ENCODE data around the gene TLE7.

The TLE7 gene

GRCh38 chr16:71473891-71474290 lies 32.0 kb upstream of the TLE7 start:
- H3K27ac ChIP-seq (ENCODE audit: low read depth, low read length) = no peak overlapping the region
- H3K9ac ChIP-seq (ENCODE audit: low read depth in 1 of 2, low read length in 2 of 2) = no peak overlapping the region
- no peak overlapping the region for H3K4me3 ChIP-seq (ENCODE audit: low read depth in 1 of 2, low read length in 2 of 2)
- H3K27me3 ChIP-seq (ENCODE audit: control insufficient read depth in 1 of 2, insufficient read depth in 2 of 2, low read length in 2 of 2) = no peaks in the 10 kb centered on the region
- no peaks in the 10 kb centered on the region for H3K4me1 ChIP-seq (ENCODE audit: control insufficient read depth in 1 of 2, insufficient read depth in 2 of 2, low read length in 2 of 2)
- peaks cover 3 to 16% of the 10 kb centered on the region in 2 donors for H3K36me3 ChIP-seq (ENCODE audit: control insufficient read depth in 1 of 2, insufficient read depth in 2 of 2, low read length in 2 of 2)
- no peaks in the 10 kb centered on the region for H3K9me3 ChIP-seq (ENCODE audit: control insufficient read depth in 1 of 2, low read length in 2 of 2)

GRCh38 chr16:71472931-71473330 lies 31.1 kb upstream of the TLE7 start:
- H3K9me3 ChIP-seq (ENCODE audit: control insufficient read depth in 1 of 2, low read length in 2 of 2) = no peaks in the 10 kb centered on the region
- H3K27ac ChIP-seq (ENCODE audit: low read depth, low read length) = no peak overlapping the region
- no peak overlapping the region for H3K4me3 ChIP-seq (ENCODE audit: low read depth in 1 of 2, low read length in 2 of 2)
- H3K36me3 ChIP-seq (ENCODE audit: control insufficient read depth in 1 of 2, insufficient read depth in 2 of 2, low read length in 2 of 2) = peaks cover 3 to 12% of the 10 kb centered on the region in 2 donors
- H3K27me3 ChIP-seq (ENCODE audit: control insufficient read depth in 1 of 2, insufficient read depth in 2 of 2, low read length in 2 of 2) = no peaks in the 10 kb centered on the region
- H3K9ac ChIP-seq (ENCODE audit: low read depth in 1 of 2, low read length in 2 of 2) = no peak overlapping the region
- H3K4me1 ChIP-seq (ENCODE audit: control insufficient read depth in 1 of 2, insufficient read depth in 2 of 2, low read length in 2 of 2) = no peaks in the 10 kb centered on the region

DNA sequence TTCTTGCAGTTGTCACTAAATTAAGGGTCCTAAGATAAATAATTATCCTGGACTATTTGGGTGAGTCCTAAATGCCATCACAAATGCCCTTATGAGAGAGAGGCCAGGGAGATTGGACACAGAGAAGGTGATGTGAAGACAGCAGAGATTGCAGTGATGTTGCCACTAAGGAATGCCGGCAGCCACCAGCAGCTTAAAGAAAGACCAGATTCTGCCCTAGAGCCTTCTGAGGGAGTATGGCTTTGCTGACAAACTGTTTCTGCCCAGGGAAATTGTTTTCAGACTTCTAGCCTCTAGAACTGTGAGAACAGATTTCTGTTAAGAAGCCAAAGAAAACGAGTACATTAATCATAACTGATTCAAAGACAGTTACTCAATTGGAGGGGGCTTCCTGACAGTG lies 30.2 kb upstream of the TLE7 start:
- H3K4me3 ChIP-seq (ENCODE audit: low read depth in 1 of 2, low read length in 2 of 2) = no peak overlapping the region
- H3K9ac ChIP-seq (ENCODE audit: low read depth in 1 of 2, low read length in 2 of 2) = no peak overlapping the region
- no peak overlapping the region for H3K27ac ChIP-seq (ENCODE audit: low read depth, low read length)
- H3K27me3 ChIP-seq (ENCODE audit: control insufficient read depth in 1 of 2, insufficient read depth in 2 of 2, low read length in 2 of 2) = no peaks in the 10 kb centered on the region
- H3K36me3 ChIP-seq (ENCODE audit: control insufficient read depth in 1 of 2, insufficient read depth in 2 of 2, low read length in 2 of 2) = peaks cover 3 to 4% of the 10 kb centered on the region in 2 donors
- no peaks in the 10 kb centered on the region for H3K9me3 ChIP-seq (ENCODE audit: control insufficient read depth in 1 of 2, low read length in 2 of 2)
- H3K4me1 ChIP-seq (ENCODE audit: control insufficient read depth in 1 of 2, insufficient read depth in 2 of 2, low read length in 2 of 2) = no peaks in the 10 kb centered on the region

- Histone ChIP-seq H3K4me1 (ENCODE audit: control insufficient read depth in 1 of 2, insufficient read depth in 2 of 2, low read length in 2 of 2) (peaks cover 0 to under 1% of the 10 kb centered on the region in 2 donors), H3K36me3 (ENCODE audit: control insufficient read depth in 1 of 2, insufficient read depth in 2 of 2, low read length in 2 of 2) (no peaks in the 10 kb centered on the region), H3K9me3 (ENCODE audit: control insufficient read depth in 1 of 2, low read length in 2 of 2) (no peaks in the 10 kb centered on the region), H3K27ac (ENCODE audit: low read depth, low read length) (no peak overlapping the region), H3K9ac (ENCODE audit: low read depth in 1 of 2, low read length in 2 of 2) (no peak overlapping the region), H3K27me3 (ENCODE audit: control insufficient read depth in 1 of 2, insufficient read depth in 2 of 2, low read length in 2 of 2) (no peaks in the 10 kb centered on the region), H3K4me3 (ENCODE audit: low read depth in 1 of 2, low read length in 2 of 2) (no peak overlapping the region)
These were observed 26.0 kb upstream of the TLE7 start for GRCh38 chr16:71467810-71468209.

DNA sequence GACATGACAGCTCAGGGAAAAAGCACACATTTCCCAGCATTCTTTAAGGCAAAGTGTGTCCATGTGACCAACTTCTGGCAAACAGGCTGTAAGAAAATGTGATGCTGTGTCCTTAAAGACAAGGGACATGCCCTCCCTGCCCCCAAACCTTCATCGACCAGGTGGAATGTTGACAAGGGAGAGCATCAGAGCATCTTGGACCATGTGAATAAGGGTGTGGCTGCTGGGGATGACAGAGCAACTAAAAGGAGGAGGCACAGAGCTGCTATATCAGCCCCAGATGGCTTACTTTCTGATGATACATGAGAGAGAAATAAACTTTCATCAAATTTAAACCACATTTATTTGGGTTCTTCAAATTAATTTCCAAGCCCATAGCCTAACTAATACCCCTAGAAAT lies 22.4 kb upstream of the TLE7 start:
- Histone ChIP-seq H3K9ac (ENCODE audit: low read depth in 1 of 2, low read length in 2 of 2) (no peak overlapping the region), H3K36me3 (ENCODE audit: control insufficient read depth in 1 of 2, insufficient read depth in 2 of 2, low read length in 2 of 2) (no peaks in the 10 kb centered on the region), H3K4me1 (ENCODE audit: control insufficient read depth in 1 of 2, insufficient read depth in 2 of 2, low read length in 2 of 2) (peaks cover 11 to 16% of the 10 kb centered on the region in 2 donors), H3K27me3 (ENCODE audit: control insufficient read depth in 1 of 2, insufficient read depth in 2 of 2, low read length in 2 of 2) (no peaks in the 10 kb centered on the region), H3K27ac (ENCODE audit: low read depth, low read length) (no peak overlapping the region), H3K9me3 (ENCODE audit: control insufficient read depth in 1 of 2, low read length in 2 of 2) (no peaks in the 10 kb centered on the region), H3K4me3 (ENCODE audit: low read depth in 1 of 2, low read length in 2 of 2) (no peak overlapping the region)

- H3K4me3 ChIP-seq (ENCODE audit: low read depth in 1 of 2, low read length in 2 of 2) = peak within 1 kb of the TSS; percentile 96 to 99
- H3K27ac ChIP-seq (ENCODE audit: low read depth, low read length) = peak within 1 kb of the TSS; percentile 43
- H3K27me3 ChIP-seq (ENCODE audit: control insufficient read depth in 1 of 2, insufficient read depth in 2 of 2, low read length in 2 of 2) = no peaks in the 10 kb centered on the region
- H3K9me3 ChIP-seq (ENCODE audit: control insufficient read depth in 1 of 2, low read length in 2 of 2) = no peaks in the 10 kb centered on the region
- peak within 1 kb of the TSS; percentile 87 to 98 for H3K9ac ChIP-seq (ENCODE audit: low read depth in 1 of 2, low read length in 2 of 2)
- H3K4me1 ChIP-seq (ENCODE audit: control insufficient read depth in 1 of 2, insufficient read depth in 2 of 2, low read length in 2 of 2) = peaks cover 11 to 16% of the 10 kb centered on the region in 2 donors
- H3K36me3 ChIP-seq (ENCODE audit: control insufficient read depth in 1 of 2, insufficient read depth in 2 of 2, low read length in 2 of 2) = no peaks in the 10 kb centered on the region
These were observed 20.1 kb upstream of the TLE7 start, which contains the start of gene ZNF23 for GRCh38 chr16:71461686-71462648. Gene ZNF23 (minus strand): TSS chr16:71462247. CDS start chr16:71456796, 5,451 bp downstream.

- peak overlapping the region in 1 of 2 donors; percentile 99 for H3K4me3 ChIP-seq (ENCODE audit: low read depth in 1 of 2, low read length in 2 of 2)
These were observed 19.1 kb upstream of the TLE7 start for GRCh38 chr16:71460941-71461340.

GRCh38 chr16:71460236-71460635 lies 18.4 kb upstream of the TLE7 start:
- peaks cover 0 to 1% of the 10 kb centered on the region in 2 donors for H3K9me3 ChIP-seq (ENCODE audit: control insufficient read depth in 1 of 2, low read length in 2 of 2)
- no peak overlapping the region for H3K27ac ChIP-seq (ENCODE audit: low read depth, low read length)
- peaks cover 9 to 16% of the 10 kb centered on the region in 2 donors for H3K36me3 ChIP-seq (ENCODE audit: control insufficient read depth in 1 of 2, insufficient read depth in 2 of 2, low read length in 2 of 2)
- no peak overlapping the region for H3K9ac ChIP-seq (ENCODE audit: low read depth in 1 of 2, low read length in 2 of 2)
- no peak overlapping the region for H3K4me3 ChIP-seq (ENCODE audit: low read depth in 1 of 2, low read length in 2 of 2)
- H3K4me1 ChIP-seq (ENCODE audit: control insufficient read depth in 1 of 2, insufficient read depth in 2 of 2, low read length in 2 of 2) = peaks cover 11 to 16% of the 10 kb centered on the region in 2 donors
- H3K27me3 ChIP-seq (ENCODE audit: control insufficient read depth in 1 of 2, insufficient read depth in 2 of 2, low read length in 2 of 2) = no peaks in the 10 kb centered on the region

More at GRCh38 chr16:71460941-71461340, 19.1 kb upstream of the TLE7 start:
- peaks cover 0 to 1% of the 10 kb centered on the region in 2 donors for H3K9me3 ChIP-seq (ENCODE audit: control insufficient read depth in 1 of 2, low read length in 2 of 2)
- H3K9ac ChIP-seq (ENCODE audit: low read depth in 1 of 2, low read length in 2 of 2) = no peak overlapping the region
- no peak overlapping the region for H3K27ac ChIP-seq (ENCODE audit: low read depth, low read length)
- peaks cover 4 to 9% of the 10 kb centered on the region in 2 donors for H3K36me3 ChIP-seq (ENCODE audit: control insufficient read depth in 1 of 2, insufficient read depth in 2 of 2, low read length in 2 of 2)
- H3K27me3 ChIP-seq (ENCODE audit: control insufficient read depth in 1 of 2, insufficient read depth in 2 of 2, low read length in 2 of 2) = no peaks in the 10 kb centered on the region
- peaks cover 11 to 16% of the 10 kb centered on the region in 2 donors for H3K4me1 ChIP-seq (ENCODE audit: control insufficient read depth in 1 of 2, insufficient read depth in 2 of 2, low read length in 2 of 2)

- Histone ChIP-seq H3K27ac (ENCODE audit: low read depth, low read length) (no peak overlapping the region), H3K27me3 (ENCODE audit: control insufficient read depth in 1 of 2, insufficient read depth in 2 of 2, low read length in 2 of 2) (no peaks in the 10 kb centered on the region), H3K36me3 (ENCODE audit: control insufficient read depth in 1 of 2, insufficient read depth in 2 of 2, low read length in 2 of 2) (peaks cover 9 to 23% of the 10 kb centered on the region in 2 donors), H3K4me1 (ENCODE audit: control insufficient read depth in 1 of 2, insufficient read depth in 2 of 2, low read length in 2 of 2) (peaks cover 11 to 16% of the 10 kb centered on the region in 2 donors), H3K9ac (ENCODE audit: low read depth in 1 of 2, low read length in 2 of 2) (no peak overlapping the region), H3K9me3 (ENCODE audit: control insufficient read depth in 1 of 2, low read length in 2 of 2) (peaks cover 0 to 2% of the 10 kb centered on the region in 2 donors), H3K4me3 (ENCODE audit: low read depth in 1 of 2, low read length in 2 of 2) (no peak overlapping the region)
These were observed 17.7 kb upstream of the TLE7 start for GRCh38 chr16:71459510-71459909.

GRCh38 chr16:71456801-71457200 lies 14.9 kb upstream of the TLE7 start:
- no peak overlapping the region for H3K27ac ChIP-seq (ENCODE audit: low read depth, low read length)
- peaks cover 29 to 49% of the 10 kb centered on the region in 2 donors for H3K36me3 ChIP-seq (ENCODE audit: control insufficient read depth in 1 of 2, insufficient read depth in 2 of 2, low read length in 2 of 2)
- H3K4me1 ChIP-seq (ENCODE audit: control insufficient read depth in 1 of 2, insufficient read depth in 2 of 2, low read length in 2 of 2) = peaks cover 5 to 11% of the 10 kb centered on the region in 2 donors
- no peak overlapping the region for H3K4me3 ChIP-seq (ENCODE audit: low read depth in 1 of 2, low read length in 2 of 2)
- peaks cover 8 to 16% of the 10 kb centered on the region in 2 donors for H3K9me3 ChIP-seq (ENCODE audit: control insufficient read depth in 1 of 2, low read length in 2 of 2)
- H3K27me3 ChIP-seq (ENCODE audit: control insufficient read depth in 1 of 2, insufficient read depth in 2 of 2, low read length in 2 of 2) = no peaks in the 10 kb centered on the region
- no peak overlapping the region for H3K9ac ChIP-seq (ENCODE audit: low read depth in 1 of 2, low read length in 2 of 2)

All from duodenal mucosa (tissue), 2 donors.